Parathyroid adenoma (tissue), 2 donors: Measurements from ENCODE around the gene ABLIM1.
A peak's percentile ranks its signal among the peaks of the same experiment; 100 is the strongest.

Source experiments
- H2AFZ ChIP-seq: fragments of 300-600 bp; sonication (generic); one replicate; pipeline ENCODE4 v1.7.0; 2017; ENCODE audit warnings: antibody characterized with exemption, mild to moderate bottlenecking
- H3K27ac ChIP-seq: fragments of 300-600 bp; sonication (generic); one replicate; pipeline ENCODE4 v1.7.0; 2017
- H3K27me3 ChIP-seq: fragments of 300-600 bp; sonication (generic); one replicate; pipeline ENCODE4 v1.7.0; 2017; ENCODE audit warnings: low read length; ENCODE audit not compliant: control insufficient read depth, insufficient read depth
- H3K36me3 ChIP-seq: fragments of 300-600 bp; sonication (generic); one replicate; pipeline ENCODE4 v1.7.0; 2017; ENCODE audit warnings: low read length; ENCODE audit not compliant: control insufficient read depth, insufficient read depth
- H3K4me1 ChIP-seq: fragments of 300-600 bp; sonication (generic); one replicate; pipeline ENCODE4 v1.7.0; 2017; ENCODE audit warnings: control low read depth
- H3K4me2 ChIP-seq: fragments of 300-600 bp; sonication (generic); one replicate; pipeline ENCODE4 v1.7.0; 2017; ENCODE audit warnings: low read length
- H3K4me3 ChIP-seq: fragments of 300-600 bp; sonication (generic); one replicate; pipeline ENCODE4 v1.7.0; 2017; ENCODE audit warnings: low read depth, low read length
- H3K79me2 ChIP-seq: fragments of 300-600 bp; sonication (generic); one replicate; pipeline ENCODE4 v1.7.0; 2017; ENCODE audit warnings: control low read depth
- H3K9ac ChIP-seq: fragments of 300-600 bp; sonication (generic); one replicate; pipeline ENCODE4 v1.7.0; 2017; ENCODE audit warnings: mild to moderate bottlenecking
- H3K9me3 ChIP-seq: fragments of 300-600 bp; sonication (generic); one replicate; pipeline ENCODE4 v1.7.0; 2017; ENCODE audit warnings: low read length; ENCODE audit not compliant: control insufficient read depth
- TF ChIP-seq, protein P1 (sequence below): fragments of 300-600 bp; sonication (generic); IDR thresholded peaks from one replicate; pipeline ENCODE4 v1.7.0; 2017; ENCODE audit warnings: antibody characterized with exemption, mild to moderate bottlenecking
- donor health status: primary hyperparathyroidism.

ABLIM1 gene

GRCh38 chr10:114394531-114394930 lies 263.5 kb downstream of the ABLIM1 start:
- H3K79me2 ChIP-seq = peaks cover 90% of the 10 kb centered on the region
- no peak overlapping the region for H2AFZ ChIP-seq
- no peak overlapping the region for H3K9ac ChIP-seq
- peaks cover 94% of the 10 kb centered on the region for H3K4me1 ChIP-seq
- TF ChIP-seq, protein P1, sequence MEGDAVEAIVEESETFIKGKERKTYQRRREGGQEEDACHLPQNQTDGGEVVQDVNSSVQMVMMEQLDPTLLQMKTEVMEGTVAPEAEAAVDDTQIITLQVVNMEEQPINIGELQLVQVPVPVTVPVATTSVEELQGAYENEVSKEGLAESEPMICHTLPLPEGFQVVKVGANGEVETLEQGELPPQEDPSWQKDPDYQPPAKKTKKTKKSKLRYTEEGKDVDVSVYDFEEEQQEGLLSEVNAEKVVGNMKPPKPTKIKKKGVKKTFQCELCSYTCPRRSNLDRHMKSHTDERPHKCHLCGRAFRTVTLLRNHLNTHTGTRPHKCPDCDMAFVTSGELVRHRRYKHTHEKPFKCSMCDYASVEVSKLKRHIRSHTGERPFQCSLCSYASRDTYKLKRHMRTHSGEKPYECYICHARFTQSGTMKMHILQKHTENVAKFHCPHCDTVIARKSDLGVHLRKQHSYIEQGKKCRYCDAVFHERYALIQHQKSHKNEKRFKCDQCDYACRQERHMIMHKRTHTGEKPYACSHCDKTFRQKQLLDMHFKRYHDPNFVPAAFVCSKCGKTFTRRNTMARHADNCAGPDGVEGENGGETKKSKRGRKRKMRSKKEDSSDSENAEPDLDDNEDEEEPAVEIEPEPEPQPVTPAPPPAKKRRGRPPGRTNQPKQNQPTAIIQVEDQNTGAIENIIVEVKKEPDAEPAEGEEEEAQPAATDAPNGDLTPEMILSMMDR = no peak
- H3K27me3 ChIP-seq = no peaks in the 10 kb centered on the region
- no peaks in the 10 kb centered on the region for H3K9me3 ChIP-seq
- H3K27ac ChIP-seq = peak overlapping the region; percentile 91
- peak overlapping the region; percentile 47 for H3K4me2 ChIP-seq
- H3K36me3 ChIP-seq = no peaks in the 10 kb centered on the region
- no peak overlapping the region for H3K4me3 ChIP-seq

GRCh38 chr10:114393886-114394285 lies 264.2 kb downstream of the ABLIM1 start:
- no peaks in the 10 kb centered on the region for H3K36me3 ChIP-seq
- H3K9ac ChIP-seq = no peak overlapping the region
- peak overlapping the region; percentile 47 for H3K4me2 ChIP-seq
- H3K79me2 ChIP-seq = peaks cover 87% of the 10 kb centered on the region
- no peak overlapping the region for H3K4me3 ChIP-seq
- peaks cover 94% of the 10 kb centered on the region for H3K4me1 ChIP-seq
- no peaks in the 10 kb centered on the region for H3K27me3 ChIP-seq
- TF ChIP-seq, protein P1 = no peak
- peak overlapping the region; percentile 91 for H3K27ac ChIP-seq
- no peak overlapping the region for H2AFZ ChIP-seq
- H3K9me3 ChIP-seq = no peaks in the 10 kb centered on the region

- H3K4me3 ChIP-seq = peak overlapping the region; percentile 26
- H3K27me3 ChIP-seq = no peaks in the 10 kb centered on the region
- peak overlapping the region; percentile 47 for H3K4me2 ChIP-seq
- H3K9ac ChIP-seq = no peak overlapping the region
- no peaks in the 10 kb centered on the region for H3K36me3 ChIP-seq
- H3K27ac ChIP-seq = peak overlapping the region; percentile 91
- TF ChIP-seq, protein P1 = no peak
- H3K4me1 ChIP-seq = peaks cover 93% of the 10 kb centered on the region
- H3K9me3 ChIP-seq = no peaks in the 10 kb centered on the region
- H3K79me2 ChIP-seq = peaks cover 87% of the 10 kb centered on the region
- no peak overlapping the region for H2AFZ ChIP-seq
These were observed 264.6 kb downstream of the ABLIM1 start for GRCh38 chr10:114393482-114393881.

DNA sequence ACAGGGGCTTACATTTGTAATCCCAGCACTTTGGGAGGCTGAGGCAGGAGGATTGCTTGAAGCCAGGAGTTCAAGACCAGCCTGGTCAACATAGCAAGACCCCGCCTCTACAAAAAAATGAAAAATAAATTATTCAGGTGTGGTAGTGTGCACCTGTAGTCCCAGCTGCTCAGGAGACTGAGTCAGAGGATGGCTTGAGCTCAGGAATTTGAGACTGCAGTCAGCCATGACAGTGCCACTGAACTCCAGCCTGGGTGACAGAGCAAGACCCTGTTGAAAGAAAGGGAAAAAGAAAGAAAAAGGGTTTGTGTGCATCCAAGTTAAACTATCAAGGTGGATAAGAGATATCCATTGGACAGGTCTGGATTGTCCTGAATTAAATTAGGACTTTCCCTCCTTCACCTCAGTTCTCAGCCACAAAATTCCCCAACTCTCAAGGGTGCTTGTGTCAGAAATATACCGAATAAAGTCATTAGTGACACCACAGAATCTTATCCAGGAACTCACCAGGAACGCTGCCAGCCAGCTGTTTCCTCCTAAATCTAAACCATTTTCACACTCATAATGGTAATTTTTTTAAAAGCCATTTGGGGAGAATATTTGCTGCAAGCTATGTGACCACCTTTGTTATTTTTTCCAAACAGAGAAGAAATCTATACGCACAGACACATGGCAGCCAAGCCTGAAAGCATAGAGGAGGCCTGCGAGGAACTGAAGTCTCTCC lies 265.8 kb downstream of the ABLIM1 start:
- Histone ChIP-seq H3K27ac (peak overlapping the region; percentile 91), H2AFZ (no peak overlapping the region), H3K4me3 (no peak overlapping the region), H3K4me1 (peaks cover 96% of the 10 kb centered on the region), H3K9me3 (no peaks in the 10 kb centered on the region), H3K27me3 (no peaks in the 10 kb centered on the region), H3K4me2 (peak overlapping the region; percentile 47), H3K79me2 (peaks cover 90% of the 10 kb centered on the region), H3K9ac (no peak overlapping the region), H3K36me3 (no peaks in the 10 kb centered on the region)
- TF ChIP-seq, protein P1 = no peak

- peak overlapping the region; percentile 91 for H3K27ac ChIP-seq
- H3K27me3 ChIP-seq = no peaks in the 10 kb centered on the region
- H3K4me1 ChIP-seq = peaks cover 97% of the 10 kb centered on the region
These were observed 266.5 kb downstream of the ABLIM1 start for GRCh38 chr10:114391599-114391998.

More at GRCh38 chr10:114391599-114391998, 266.5 kb downstream of the ABLIM1 start:
- no peaks in the 10 kb centered on the region for H3K9me3 ChIP-seq
- TF ChIP-seq, protein P1 = no peak
- peak overlapping the region; percentile 21 for H3K4me2 ChIP-seq
- H3K36me3 ChIP-seq = no peaks in the 10 kb centered on the region
- no peak overlapping the region for H2AFZ ChIP-seq
- no peak overlapping the region for H3K9ac ChIP-seq
- no peak overlapping the region for H3K4me3 ChIP-seq
- peaks cover 90% of the 10 kb centered on the region for H3K79me2 ChIP-seq
